Neural cell (in vitro differentiated cells): ENCODE data around the gene RALGDS. TPM values are rescaled to one million over a fixed set of nuclear protein-coding genes. Genes with fewer than 3 reads are reported as not detected.

Source experiments
- H2AFZ ChIP-seq: fragments of 200-600, 300-800 bp; sonication (generic), shearing (Covaris generic); 2 replicates; pipeline ENCODE4 v1.6.0; 2014; ENCODE audit warnings: low read depth, mild to moderate bottlenecking, antibody characterized with exemption, low read length, moderate library complexity
- H3F3A ChIP-seq: fragments of 200-600 bp; shearing (Covaris generic); 2 replicates; pipeline ENCODE4 v1.6.1; 2016; ENCODE audit warnings: mild to moderate bottlenecking, moderate library complexity, mixed read lengths, antibody characterized with exemption, low read length; ENCODE audit not compliant: insufficient read depth, poor library complexity, severe bottlenecking
- H3K27ac ChIP-seq: fragments of 200-600, 300-800 bp; sonication (generic), shearing (Covaris generic); 2 replicates; pipeline ENCODE4 v1.5.1; 2014; ENCODE audit warnings: mild to moderate bottlenecking, low read length, moderate library complexity
- H3K27me3 ChIP-seq: fragments of 300-800, 200-600 bp; sonication (generic), shearing (Covaris generic); 2 replicates; pipeline ENCODE4 v1.6.0; 2014; ENCODE audit warnings: mild to moderate bottlenecking, low read depth, low read length, moderate library complexity; ENCODE audit not compliant: insufficient read depth
- H3K36me3 ChIP-seq: fragments of 300-800, 200-600 bp; sonication (generic), shearing (Covaris generic); 2 replicates; pipeline ENCODE4 v1.5.1; 2014; ENCODE audit warnings: mild to moderate bottlenecking, antibody characterized with exemption, low read length, moderate library complexity; ENCODE audit not compliant: insufficient read depth
- H3K4me2 ChIP-seq: fragments of 300-800, 200-600 bp; sonication (generic), shearing (Covaris generic); 2 replicates; pipeline ENCODE4 v1.6.0; 2014; ENCODE audit warnings: mild to moderate bottlenecking, low read length
- H3K4me3 ChIP-seq: fragments of 300-800, 200-600 bp; sonication (generic), shearing (Covaris generic); 2 replicates; pipeline ENCODE4 v1.5.1; 2014; ENCODE audit warnings: mild to moderate bottlenecking, low read length, moderate library complexity
- H3K79me2 ChIP-seq: fragments of 200-600 bp; shearing (Covaris generic); replicated peaks from 2 replicates; pipeline ENCODE4 v1.6.0; 2014; ENCODE audit warnings: mild to moderate bottlenecking, low read length, moderate library complexity; ENCODE audit not compliant: insufficient read depth
- H3K9ac ChIP-seq: fragments of 300-800, 200-600 bp; sonication (generic), shearing (Covaris generic); 2 replicates; pipeline ENCODE4 v1.6.1; 2016; ENCODE audit warnings: mild to moderate bottlenecking, low read length, mixed read lengths
- H3K9me2 ChIP-seq: fragments of 200-600 bp; shearing (Covaris generic); 2 replicates; pipeline ENCODE4 v1.6.1; 2016; ENCODE audit warnings: mild to moderate bottlenecking, low read length, mixed read lengths; ENCODE audit not compliant: insufficient read depth
- H3K9me3 ChIP-seq: fragments of 200-600, 300-800 bp; sonication (generic), shearing (Covaris generic); 2 replicates; pipeline ENCODE4 v1.6.1; 2016; ENCODE audit warnings: mild to moderate bottlenecking, mixed run types, low read length, moderate library complexity, mixed read lengths
- H4K20me1 ChIP-seq: fragments of 200-600 bp; shearing (Covaris generic); 2 replicates; pipeline ENCODE4 v1.6.1; 2016; ENCODE audit warnings: mild to moderate bottlenecking, mixed run types; ENCODE audit not compliant: insufficient read depth
- CTCF ChIP-seq: fragments of 450-650 bp; IDR thresholded peaks from 2 replicates; pipeline ENCODE4 v1.5.1; 2014; ENCODE audit warnings: antibody characterized with exemption, mild to moderate bottlenecking, moderate library complexity; ENCODE audit not compliant: poor library complexity, severe bottlenecking
- EP300 ChIP-seq: fragments of 450-650 bp; conservative IDR thresholded peaks from 2 replicates; pipeline ENCODE4 v1.6.1; 2014; ENCODE audit warnings: antibody characterized with exemption, mild to moderate bottlenecking, moderate library complexity; ENCODE audit not compliant: poor library complexity, severe bottlenecking
- EZH2 ChIP-seq: fragments of 200-600, 300-800 bp; shearing (Covaris generic), sonication (generic); IDR thresholded peaks from 2 replicates; pipeline ENCODE4 v1.6.1; 2014; ENCODE audit warnings: antibody characterized with exemption, low read length, borderline replicate concordance, mild to moderate bottlenecking; ENCODE audit not compliant: insufficient read depth, poor library complexity, severe bottlenecking
- MXI1 ChIP-seq: fragments of 450-650 bp; conservative IDR thresholded peaks from 2 replicates; pipeline ENCODE4 v1.6.1; 2014; ENCODE audit warnings: antibody characterized with exemption, mild to moderate bottlenecking; ENCODE audit not compliant: poor library complexity, severe bottlenecking
- POLR2AphosphoS5 ChIP-seq: IDR thresholded peaks from 2 replicates; pipeline ENCODE4 v1.6.1; 2012
- RAD21 ChIP-seq: fragments of 450-650 bp; conservative IDR thresholded peaks from 2 replicates; pipeline ENCODE4 v1.6.1; 2014; ENCODE audit warnings: antibody characterized with exemption, mild to moderate bottlenecking, moderate library complexity
- SMC3 ChIP-seq: fragments of 450-650 bp; conservative IDR thresholded peaks from 2 replicates; pipeline ENCODE4 v1.6.1; 2014; ENCODE audit warnings: antibody characterized with exemption, mild to moderate bottlenecking, moderate library complexity; ENCODE audit not compliant: poor library complexity
- TAF1 ChIP-seq: IDR thresholded peaks from 2 replicates; pipeline ENCODE4 v1.6.1; 2012; ENCODE audit warnings: low read depth
- polyA plus RNA-seq: library from polyadenylated mRNA; depleted of rRNA; stranded (reverse); fragments of >200 nt; gene quantifications from 2 replicates; pipeline ENCODE4 v1.2.3, GENCODE V29; 2014
- TF ChIP-seq, protein P1 (sequence below): IDR thresholded peaks from 2 replicates; pipeline ENCODE4 v1.6.1; 2012; ENCODE audit warnings: borderline replicate concordance

Gene RALGDS
- polyA plus RNA-seq, 1 donor from 2014 or later: 174 TPM

GRCh38 chr9:133122605-133122934 lies 1.5 kb upstream of the RALGDS start:
- TF ChIP-seq SMC3: no peak
- Histone ChIP-seq H3F3A (no peaks in the 10 kb centered on the region), H3K9me3 (no peaks in the 10 kb centered on the region), H4K20me1 (peaks cover 6% of the 10 kb centered on the region), H3K4me3 (no peak overlapping the region), H3K9ac (no peak overlapping the region), H3K36me3 (no peaks in the 10 kb centered on the region), H3K27me3 (no peaks in the 10 kb centered on the region), H3K4me2 (no peak overlapping the region), H3K9me2 (no peaks in the 10 kb centered on the region), H2AFZ (no peak overlapping the region), H3K79me2 (peaks cover 10% of the 10 kb centered on the region), H3K27ac (no peak overlapping the region)

DNA sequence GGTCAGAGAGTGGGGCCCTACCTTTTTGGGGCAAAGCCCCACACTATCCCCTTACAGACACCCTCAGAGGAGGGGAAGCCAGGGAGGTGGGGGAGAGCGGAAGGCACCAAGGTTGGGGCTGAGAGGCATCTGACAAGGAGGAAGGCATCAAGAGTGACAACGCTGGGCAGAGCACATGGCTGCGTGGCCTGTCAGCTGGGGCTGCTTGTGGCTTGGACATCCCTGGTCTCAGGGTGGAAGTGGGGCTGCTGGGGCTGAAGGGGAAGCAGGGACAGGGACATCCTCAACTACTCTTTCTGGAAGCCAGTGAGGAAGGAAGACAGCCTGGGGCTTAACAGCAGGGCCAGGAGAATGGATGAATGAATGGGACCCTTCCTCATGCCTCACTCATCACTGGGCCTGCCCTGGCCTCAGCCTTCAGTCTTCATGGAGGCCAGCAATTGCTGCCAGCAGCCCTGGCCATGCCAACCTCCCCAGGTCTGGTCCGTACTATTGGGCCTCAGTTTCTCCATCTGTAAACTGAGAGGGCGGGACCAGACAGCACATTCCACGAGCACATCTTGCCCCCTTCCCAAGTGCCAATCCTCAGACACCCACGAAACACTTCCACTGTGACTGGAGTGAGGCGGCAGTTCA lies 993 bp upstream of the RALGDS start:
- Histone ChIP-seq H4K20me1 (peaks cover 6% of the 10 kb centered on the region), H3K27me3 (no peaks in the 10 kb centered on the region), H3K9me3 (no peaks in the 10 kb centered on the region), H3K4me2 (no peak overlapping the region), H3K9me2 (no peaks in the 10 kb centered on the region), H3F3A (no peaks in the 10 kb centered on the region), H3K4me3 (no peak overlapping the region), H3K79me2 (peaks cover 12% of the 10 kb centered on the region), H2AFZ (no peak overlapping the region), H3K36me3 (no peaks in the 10 kb centered on the region), H3K27ac (no peak overlapping the region), H3K9ac (no peak overlapping the region)
- TF ChIP-seq SMC3: no peak

GRCh38 chr9:133120501-133121197 lies 391 bp downstream of the RALGDS start:
- H3F3A ChIP-seq: no peaks in the 10 kb centered on the region
- H3K9me2 ChIP-seq: no peaks in the 10 kb centered on the region
- H3K79me2 ChIP-seq: peaks cover 20% of the 10 kb centered on the region
- H3K4me2 ChIP-seq: peak overlapping the region; percentile 45
- peak overlapping the region; percentile 78 for H3K4me3 ChIP-seq
- no peaks in the 10 kb centered on the region for H3K27me3 ChIP-seq
- TF ChIP-seq MXI1 (peak; percentile 44), RAD21 (no peak)
- H4K20me1 ChIP-seq: peaks cover 8% of the 10 kb centered on the region
- no peaks in the 10 kb centered on the region for H3K9me3 ChIP-seq
- H3K9ac ChIP-seq: peak overlapping the region; percentile 73
- H3K27ac ChIP-seq: peak overlapping the region; percentile 59
- no peak overlapping the region for H2AFZ ChIP-seq
- no peaks in the 10 kb centered on the region for H3K36me3 ChIP-seq

- Histone ChIP-seq H3K79me2 (peaks cover 22% of the 10 kb centered on the region), H3K36me3 (no peaks in the 10 kb centered on the region), H3K27ac (peak overlapping the region; percentile 59), H3K9me3 (no peaks in the 10 kb centered on the region), H3K4me2 (peak overlapping the region; percentile 61), H3K9me2 (no peaks in the 10 kb centered on the region), H3K4me3 (peak overlapping the region; percentile 78), H2AFZ (no peak overlapping the region), H3F3A (no peaks in the 10 kb centered on the region), H3K9ac (peak overlapping the region; percentile 73), H3K27me3 (no peaks in the 10 kb centered on the region), H4K20me1 (peaks cover 14% of the 10 kb centered on the region)
- no peak for TF ChIP-seq RAD21
- TF ChIP-seq TAF1: no peak
- TF ChIP-seq MXI1: no peak
- no peak for TF ChIP-seq SMC3
- TF ChIP-seq EP300: no peak
- TF ChIP-seq POLR2AphosphoS5: no peak
- TF ChIP-seq EZH2: no peak
- TF ChIP-seq, protein P1, sequence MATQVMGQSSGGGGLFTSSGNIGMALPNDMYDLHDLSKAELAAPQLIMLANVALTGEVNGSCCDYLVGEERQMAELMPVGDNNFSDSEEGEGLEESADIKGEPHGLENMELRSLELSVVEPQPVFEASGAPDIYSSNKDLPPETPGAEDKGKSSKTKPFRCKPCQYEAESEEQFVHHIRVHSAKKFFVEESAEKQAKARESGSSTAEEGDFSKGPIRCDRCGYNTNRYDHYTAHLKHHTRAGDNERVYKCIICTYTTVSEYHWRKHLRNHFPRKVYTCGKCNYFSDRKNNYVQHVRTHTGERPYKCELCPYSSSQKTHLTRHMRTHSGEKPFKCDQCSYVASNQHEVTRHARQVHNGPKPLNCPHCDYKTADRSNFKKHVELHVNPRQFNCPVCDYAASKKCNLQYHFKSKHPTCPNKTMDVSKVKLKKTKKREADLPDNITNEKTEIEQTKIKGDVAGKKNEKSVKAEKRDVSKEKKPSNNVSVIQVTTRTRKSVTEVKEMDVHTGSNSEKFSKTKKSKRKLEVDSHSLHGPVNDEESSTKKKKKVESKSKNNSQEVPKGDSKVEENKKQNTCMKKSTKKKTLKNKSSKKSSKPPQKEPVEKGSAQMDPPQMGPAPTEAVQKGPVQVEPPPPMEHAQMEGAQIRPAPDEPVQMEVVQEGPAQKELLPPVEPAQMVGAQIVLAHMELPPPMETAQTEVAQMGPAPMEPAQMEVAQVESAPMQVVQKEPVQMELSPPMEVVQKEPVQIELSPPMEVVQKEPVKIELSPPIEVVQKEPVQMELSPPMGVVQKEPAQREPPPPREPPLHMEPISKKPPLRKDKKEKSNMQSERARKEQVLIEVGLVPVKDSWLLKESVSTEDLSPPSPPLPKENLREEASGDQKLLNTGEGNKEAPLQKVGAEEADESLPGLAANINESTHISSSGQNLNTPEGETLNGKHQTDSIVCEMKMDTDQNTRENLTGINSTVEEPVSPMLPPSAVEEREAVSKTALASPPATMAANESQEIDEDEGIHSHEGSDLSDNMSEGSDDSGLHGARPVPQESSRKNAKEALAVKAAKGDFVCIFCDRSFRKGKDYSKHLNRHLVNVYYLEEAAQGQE: no peak
- TF ChIP-seq CTCF: no peak
Observed at GRCh38 chr9:133119846-133120500, 1.1 kb downstream of the RALGDS start.
